HG03378 (cell line): Measurements from ENCODE around the gene CLEC18B.
"Not testable (repeated sequence)": the region's sequence is repeated elsewhere in the genome, so short reads cannot be mapped to it uniquely, and the experiment has no call there.

Experiments
- ATAC-seq: cut with Tn5 transposase; IDR thresholded peaks from one replicate; pipeline ENCODE4 v1.9.1; 2021; ENCODE audit warnings: mild to moderate bottlenecking, moderate library complexity; ENCODE audit not compliant: unreplicated experiment

The CLEC18B gene

DNA sequence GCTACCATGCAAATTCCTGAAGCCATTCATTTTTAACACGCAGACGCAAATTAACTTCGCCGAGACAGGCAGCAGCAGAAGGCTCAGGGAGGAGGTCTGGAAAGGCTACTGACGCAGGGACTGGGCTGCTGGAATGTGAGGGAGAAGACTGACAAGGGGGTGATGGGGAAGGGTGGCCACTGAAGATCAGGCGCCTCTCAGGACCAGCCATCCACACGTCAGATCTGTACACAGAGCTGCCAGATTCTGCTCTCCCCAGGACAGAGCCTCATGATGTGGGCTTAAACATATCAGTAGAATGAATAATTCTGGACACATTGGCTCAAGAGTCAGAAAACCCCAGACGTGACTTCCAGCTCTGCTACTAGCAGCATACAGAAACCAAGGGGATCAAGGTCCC, 25.6 kb upstream of the CLEC18B start:
- ATAC-seq = no peak

DNA sequence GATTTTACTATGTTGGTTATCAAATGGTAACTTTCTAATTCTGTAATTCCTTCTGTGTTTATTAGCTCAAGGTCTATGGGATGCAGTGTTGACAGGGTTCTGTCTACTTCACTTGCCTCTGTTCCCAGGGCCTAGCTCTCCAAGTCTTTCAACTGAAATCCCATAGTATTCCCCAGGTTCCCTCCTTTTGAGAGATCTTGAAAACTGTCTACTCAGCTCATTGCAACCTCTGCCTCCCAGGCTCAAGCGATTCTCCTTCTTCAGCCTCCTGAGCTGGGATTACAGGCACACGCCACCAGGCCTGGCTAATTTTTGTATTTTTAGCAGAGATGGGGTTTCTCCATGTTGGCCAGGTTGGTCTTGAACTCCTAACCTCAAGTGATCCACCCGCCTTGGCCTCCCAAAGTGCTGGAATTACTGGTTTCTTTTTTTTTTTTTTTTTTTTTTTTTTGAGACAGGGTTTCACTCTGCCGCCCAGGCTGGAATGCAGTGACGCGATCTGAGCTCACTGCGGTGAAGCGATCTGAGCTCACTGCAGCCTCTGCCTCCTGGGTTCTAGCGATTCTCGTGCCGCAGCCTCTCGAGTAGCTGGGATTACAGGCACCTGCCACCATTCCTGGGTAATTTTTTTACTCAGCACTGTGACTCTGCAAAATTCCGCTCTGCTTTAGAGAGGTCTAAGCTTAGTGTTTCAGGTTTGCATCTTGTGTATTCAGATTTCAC, 22.5 kb upstream of the CLEC18B start:
- not testable (repeated sequence) for ATAC-seq

DNA sequence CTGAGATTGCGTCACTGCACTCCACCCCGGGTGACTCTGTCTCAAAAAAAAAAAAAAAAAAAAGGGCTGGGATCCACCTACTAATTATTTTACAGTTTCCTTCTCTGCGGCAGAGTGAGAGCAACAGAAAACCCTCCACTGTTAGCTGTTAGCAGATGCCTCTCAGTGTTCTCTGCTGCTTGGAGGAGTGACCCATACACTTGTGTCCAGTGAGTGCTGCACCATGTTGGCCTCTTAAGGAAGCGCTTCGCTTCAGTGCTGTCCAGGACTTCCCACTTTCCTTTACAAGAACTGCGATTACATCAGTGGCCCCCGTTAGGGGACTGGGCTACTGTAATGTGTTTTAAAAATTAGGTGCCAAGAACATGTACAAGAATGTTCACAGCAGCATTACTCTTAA, 18.4 kb upstream of the CLEC18B start:
- ATAC-seq = no peak

DNA sequence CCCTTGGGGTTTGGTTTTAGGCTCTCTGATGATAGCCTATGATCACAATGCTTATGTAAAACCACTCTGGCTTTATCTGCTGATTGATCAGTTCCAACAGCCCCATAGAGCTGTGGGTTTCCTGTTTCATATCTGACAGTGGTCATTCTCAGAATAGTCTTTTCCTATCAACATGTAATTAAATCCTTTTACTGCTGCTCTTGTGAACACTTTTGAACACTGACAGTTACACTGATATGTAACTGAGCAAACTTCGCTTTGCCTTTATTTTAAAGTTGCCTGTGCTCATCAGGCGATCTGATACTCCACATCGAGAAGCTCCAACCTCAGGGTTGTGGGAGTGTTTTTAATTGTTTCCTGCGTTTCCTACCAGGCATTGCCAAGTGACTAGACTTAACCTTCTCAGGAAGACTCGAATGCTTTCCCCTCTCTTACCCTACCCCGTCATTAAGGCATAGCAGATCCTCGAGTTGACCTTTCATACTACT, 17.3 kb upstream of the CLEC18B start:
- no peak for ATAC-seq

DNA sequence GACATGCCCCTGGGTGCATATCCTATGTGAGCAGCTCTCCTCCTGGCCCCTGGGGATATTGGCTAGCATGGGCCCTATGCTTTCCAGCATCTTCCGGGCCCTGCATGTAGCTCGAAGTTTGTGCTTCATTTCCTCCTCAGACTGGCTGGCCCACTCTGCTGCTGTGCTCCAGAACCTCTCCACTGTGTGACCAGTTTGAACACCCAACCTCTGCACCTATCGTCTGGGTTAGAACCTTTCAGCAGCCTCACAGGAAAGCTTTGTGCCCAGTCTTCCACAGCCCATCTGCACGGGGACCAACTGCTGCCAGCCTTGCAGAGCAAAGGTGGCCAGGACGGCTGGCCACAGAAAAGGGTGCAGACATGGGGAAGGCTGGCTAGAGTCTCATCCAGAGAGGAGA, 10.2 kb upstream of the CLEC18B start:
- ATAC-seq = no peak

DNA sequence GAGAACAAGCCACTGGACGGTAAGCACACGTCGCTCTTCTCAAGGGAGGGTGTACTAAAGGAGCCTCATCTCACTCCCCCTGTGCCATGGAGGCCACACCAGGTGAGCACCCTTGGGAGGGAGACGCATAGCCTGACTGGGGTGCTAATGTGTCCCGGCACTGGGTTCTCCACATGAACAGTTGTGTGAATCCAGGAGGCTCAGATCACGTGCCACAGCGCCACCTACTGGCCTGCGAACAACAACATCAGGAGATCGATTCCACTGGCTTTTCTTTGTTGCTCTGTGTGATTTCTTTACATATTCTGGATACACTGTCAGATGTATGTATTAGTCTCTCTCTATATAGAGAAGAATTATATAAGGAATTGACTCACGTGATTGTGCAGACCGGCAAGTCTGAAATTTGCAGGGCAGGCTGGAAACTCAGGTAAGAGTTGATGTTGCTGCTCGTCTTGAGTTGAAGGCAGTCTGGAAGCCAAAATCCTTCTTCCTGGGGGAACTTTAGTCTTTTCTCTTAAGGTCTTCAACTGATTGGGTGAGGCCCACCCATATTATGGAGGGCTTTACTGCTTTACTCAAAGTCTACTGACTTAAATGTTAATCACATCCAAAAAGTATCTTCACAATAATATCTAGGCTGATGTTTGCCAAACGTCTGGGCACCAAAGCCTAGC, 8.9 kb upstream of the CLEC18B start:
- peak; percentile 47 for ATAC-seq

DNA sequence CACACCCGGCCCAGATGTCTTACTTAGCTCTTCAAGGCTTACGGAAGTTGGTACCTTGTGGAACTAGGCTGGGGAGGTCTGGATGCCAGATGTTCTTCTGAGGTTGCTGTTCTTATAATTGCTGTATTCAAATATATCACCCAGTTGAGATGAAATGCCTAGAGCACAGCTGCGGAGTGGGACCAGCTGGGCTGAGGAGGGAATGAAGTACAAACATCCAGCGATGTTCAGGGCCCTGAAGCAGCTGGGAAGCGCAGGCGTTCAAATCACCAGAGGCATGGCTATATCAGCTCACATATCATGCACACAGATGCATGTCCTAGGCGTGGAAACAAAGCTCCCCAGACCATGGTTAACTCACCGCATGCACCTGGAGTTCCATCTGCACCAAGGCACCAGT, 7.2 kb upstream of the CLEC18B start:
- not testable (repeated sequence) for ATAC-seq

DNA sequence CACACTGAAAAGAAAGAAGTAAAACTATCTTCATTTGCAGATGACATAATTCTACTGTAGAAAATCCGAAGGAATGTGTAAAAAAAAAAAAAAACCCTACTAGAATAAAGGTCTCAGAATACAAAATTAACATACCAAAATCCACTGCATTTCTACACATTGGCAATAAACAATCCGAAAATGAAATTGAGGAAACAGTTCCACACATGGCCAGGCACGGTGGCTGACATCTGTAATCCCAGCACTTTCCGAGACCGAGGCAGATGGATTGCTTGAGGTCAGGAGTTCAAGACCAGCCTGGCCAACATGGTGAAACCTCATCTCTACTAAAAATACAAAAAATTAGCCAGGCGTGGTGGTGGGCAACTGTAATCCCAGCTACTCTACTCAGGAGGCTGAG, 4.5 kb upstream of the CLEC18B start:
- not testable (repeated sequence) for ATAC-seq

DNA sequence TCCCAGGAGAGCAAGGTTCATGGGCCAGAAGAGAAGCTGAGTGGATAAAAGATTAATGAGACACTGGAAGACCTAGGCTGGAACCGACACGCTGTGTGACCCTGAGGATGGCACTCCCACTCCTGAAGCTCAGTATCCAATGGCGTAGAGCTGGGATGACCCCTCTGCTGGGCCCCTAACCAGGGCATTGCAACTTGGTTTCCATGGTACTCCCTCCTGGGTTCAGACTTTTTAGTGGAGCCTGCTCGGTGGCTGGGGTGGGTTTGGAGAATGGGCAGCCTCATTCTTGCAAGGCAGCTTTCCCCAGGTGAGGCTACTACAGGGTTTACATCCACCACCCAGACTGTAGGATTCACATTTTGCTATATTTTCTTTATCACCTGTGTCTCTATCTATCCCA, 2.4 kb upstream of the CLEC18B start:
- not testable (repeated sequence) for ATAC-seq

DNA sequence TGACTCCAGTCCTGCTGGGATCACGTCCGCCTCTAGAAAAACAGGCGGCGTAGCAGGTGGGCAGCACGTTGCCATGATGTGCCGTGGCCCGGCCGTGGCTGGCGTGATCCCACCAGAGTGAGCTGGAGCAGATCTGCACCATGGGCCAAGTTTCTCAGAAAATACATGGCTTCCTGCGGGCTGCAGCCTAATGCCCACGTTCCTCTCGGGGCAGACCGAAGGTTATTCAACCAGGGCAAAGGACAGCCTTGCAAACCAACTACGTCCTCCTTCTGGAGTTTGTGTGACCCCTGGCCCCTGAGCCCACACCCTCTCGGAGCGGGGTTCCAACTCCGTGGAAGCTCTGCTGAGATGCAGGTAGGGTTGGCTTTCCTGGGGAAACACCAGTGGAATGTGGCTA, 808 bp upstream of the CLEC18B start:
- ATAC-seq = not testable (repeated sequence)

DNA sequence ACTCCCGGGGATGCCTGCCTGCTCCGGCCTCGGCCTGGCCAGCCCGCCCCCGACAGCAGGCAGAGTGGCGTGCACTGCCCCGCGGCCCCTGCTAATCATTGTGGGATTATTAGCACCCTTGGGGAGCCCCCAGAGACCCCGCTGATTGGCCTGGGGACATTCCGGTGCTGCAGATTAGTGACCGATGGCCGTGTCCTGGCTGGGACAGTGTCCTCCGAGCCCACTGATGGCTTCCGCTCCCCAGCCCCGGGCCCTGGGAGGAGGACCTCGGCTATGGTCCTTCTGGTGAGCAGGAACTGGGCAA, 156 bp upstream of the CLEC18B start:
- not testable (repeated sequence) for ATAC-seq

DNA sequence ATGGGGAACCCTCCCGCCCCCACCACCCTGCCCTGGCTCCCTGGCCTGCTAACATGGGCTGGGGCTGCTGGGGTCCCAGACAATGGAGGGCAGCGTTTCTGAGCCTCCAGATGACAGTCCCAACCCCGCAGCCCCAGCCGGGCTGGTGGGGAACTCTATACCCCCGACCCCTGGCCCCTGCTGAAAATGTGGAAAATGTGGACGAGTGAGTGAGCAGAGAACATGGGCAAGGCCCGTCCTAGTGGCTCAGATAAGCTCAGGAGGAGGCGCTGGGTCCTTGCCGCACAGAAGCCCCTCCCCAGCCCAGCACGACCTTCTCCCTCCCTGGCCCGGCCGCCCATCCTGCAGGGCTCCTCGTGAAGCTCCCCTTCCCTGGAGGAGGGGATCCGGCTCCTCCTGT, 1.5 kb downstream of the CLEC18B start:
- not testable (repeated sequence) for ATAC-seq

DNA sequence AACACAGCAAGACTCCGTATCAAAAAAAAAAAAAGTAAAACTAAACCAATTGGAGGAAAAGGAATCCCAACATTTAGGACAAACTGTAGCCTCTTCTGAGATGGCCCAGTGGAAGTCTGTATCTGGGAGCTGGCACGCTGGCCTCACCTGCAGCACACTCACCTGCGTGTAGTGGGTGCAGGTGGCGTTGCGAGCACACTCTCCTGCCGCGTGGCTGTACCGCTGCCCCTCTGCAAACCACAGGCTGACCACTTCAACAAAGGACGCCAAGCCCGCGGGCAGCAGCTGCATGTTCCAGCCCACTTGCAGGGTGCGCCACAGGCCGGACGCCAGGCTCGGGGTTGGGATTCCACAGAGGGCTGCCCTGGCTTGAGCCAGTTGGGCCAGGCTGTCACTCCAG, 3.4 kb downstream of the CLEC18B start:
- not testable (repeated sequence) for ATAC-seq

DNA sequence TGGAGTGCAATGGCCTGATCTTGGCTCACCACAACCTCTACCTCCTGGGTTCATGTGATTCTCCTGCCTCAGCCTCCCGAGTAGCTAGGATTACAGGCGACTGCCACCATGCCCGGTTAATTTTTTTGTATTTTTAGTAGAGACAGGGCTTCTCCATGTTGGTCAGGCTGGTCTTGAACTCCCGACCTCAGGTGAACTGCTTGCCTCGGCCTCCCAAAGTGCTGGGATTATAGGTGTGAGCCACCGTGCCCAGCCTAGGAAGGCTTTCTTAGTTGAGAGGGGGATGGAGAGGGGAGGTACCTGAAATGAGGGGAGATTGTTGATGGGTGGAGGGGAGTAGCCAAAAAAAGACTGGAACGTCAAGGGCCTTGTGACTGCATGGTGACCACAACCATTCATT, 7.4 kb downstream of the CLEC18B start:
- not testable (repeated sequence) for ATAC-seq

DNA sequence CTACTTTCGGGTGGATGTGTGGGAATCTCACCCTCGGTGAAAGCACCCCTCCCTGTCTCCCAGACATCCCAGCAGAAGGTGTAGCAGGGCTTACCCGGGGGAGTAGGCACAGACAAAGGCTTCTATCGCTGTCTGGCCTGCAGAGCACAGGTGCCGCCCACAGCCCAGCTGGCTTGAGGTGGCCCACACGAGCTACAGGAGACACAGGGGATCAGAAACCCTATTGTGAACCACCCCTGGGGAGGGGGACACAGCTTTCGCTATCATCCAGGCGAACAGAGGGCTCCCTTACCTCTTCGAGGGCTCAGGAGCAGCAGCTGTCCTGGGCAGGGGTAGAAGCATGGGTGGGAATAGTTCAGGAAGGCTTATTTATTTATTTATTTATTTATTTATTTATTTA, 7.8 kb downstream of the CLEC18B start:
- not testable (repeated sequence) for ATAC-seq

DNA sequence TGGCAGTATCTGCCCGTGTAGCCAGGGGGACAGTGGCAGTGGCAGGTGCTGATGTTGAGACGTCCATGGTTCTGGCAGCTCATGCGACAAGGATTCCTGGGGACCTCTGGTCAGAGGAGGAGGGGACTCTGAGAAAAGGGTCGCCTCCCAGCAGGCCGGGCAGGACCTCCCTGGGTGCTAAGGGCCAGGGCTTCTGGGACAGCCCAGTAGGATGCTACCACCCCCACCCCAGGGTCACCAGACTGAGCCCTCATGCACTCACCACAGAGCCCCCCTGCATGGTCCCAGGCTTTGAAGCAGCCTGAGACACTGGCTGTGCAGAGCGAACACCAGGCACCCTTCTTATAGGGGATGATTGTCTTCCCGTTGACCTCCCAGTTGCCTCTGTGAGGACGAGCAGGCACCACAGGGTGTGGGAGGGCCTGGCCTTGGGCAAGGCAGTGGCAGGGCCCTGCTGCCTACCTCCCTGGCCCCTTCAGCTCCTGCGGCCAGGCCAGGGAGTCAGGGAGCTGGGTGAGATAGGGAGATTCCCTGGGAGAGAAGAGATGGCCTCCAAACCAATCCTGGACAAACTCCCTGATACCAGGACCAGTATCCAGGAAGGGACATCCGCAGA, 8.4 kb downstream of the CLEC18B start:
- not testable (repeated sequence) for ATAC-seq

DNA sequence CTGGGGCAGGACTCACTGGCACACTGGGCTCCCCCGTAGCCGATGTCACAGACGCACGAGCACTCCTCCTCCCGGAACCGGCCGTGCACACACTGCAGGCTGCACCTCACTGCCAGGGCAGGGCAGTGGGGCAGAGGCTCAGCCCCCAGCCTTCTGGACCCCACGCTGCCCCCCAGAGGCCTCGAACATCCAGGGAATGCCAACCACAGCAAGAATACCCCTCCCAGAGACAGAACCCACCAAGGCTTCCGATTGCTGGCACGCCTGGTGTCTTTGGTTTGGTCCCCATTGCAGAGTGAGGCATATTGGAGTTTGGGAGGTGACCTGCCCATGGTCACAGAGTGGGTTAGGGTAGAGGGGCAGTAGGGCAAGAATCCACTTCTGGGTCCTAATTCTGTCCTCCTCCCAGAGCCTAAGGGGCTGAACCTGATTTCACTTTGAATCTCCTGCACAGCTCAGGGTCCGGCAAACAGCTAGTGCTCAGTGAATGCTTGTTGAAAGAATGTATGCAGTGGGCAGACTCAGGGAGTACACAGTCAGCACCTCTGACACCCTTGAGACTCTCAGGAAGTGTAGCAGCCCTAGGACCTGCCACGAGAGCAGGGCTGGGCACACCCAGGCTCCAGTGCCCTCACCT, 9.0 kb downstream of the CLEC18B start:
- ATAC-seq = not testable (repeated sequence)

DNA sequence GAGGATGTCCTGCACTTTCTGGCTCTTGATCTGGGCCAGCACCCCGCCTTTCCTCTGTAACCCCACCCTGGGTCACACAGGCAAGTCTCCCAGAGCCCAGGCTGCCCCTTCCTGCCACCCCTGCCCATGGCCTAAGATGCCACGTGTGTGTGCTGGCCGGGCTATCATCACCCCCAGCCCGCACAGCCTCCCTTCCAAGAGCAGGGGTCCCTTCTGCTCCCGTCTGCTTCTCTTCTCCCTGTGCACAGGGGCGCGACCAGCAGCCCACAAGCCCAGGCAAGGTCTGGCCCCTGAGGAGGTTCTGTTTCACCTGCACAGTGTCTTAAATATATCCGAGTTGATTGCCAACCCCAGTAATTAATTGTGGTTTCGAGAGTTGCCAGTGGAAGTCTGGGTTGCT, 10.3 kb downstream of the CLEC18B start:
- ATAC-seq = not testable (repeated sequence)

DNA sequence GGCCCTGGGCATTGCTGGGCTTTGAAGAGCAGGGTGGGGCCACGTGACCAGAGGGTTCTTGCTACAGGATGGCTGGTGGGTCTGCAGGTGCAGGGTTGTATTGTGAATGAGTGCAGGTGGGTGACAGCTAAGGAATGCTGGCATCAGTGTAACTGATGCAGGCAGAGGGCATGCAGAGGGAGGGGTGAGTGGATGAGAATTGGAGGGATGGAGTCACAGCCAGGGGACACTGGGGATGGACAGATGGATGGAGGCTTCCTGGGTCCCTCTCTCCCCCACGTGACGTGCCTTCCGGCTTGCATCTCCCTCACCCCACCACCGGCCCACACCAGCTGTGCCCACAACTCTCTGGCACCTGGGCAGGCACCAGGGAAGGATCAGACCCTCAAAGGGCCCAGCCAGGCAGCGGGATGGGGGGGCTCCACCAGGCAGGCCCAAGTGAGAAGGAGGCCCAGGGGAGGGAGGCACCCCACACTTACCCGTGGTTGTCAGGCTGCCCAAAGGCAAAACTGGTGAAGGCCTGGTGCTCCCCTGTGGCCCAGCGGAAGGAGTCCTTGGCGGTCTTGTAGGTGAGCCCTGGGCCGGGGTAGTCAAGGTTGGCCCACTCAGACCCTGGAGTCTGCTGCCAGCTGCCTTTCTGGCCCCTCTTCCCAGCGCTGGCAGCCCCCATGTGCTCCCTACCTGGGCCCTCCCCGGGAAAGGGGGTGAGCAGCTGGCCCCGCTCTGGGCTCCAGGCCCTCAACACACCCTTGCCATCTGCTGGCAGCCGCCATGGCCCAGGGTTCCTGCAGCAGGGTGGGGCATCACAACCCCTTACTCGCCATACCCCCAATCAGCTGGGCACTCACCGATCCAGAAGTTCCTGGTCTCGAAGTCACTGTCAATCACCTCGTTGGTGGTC, 11.0 kb downstream of the CLEC18B start:
- not testable (repeated sequence) for ATAC-seq

DNA sequence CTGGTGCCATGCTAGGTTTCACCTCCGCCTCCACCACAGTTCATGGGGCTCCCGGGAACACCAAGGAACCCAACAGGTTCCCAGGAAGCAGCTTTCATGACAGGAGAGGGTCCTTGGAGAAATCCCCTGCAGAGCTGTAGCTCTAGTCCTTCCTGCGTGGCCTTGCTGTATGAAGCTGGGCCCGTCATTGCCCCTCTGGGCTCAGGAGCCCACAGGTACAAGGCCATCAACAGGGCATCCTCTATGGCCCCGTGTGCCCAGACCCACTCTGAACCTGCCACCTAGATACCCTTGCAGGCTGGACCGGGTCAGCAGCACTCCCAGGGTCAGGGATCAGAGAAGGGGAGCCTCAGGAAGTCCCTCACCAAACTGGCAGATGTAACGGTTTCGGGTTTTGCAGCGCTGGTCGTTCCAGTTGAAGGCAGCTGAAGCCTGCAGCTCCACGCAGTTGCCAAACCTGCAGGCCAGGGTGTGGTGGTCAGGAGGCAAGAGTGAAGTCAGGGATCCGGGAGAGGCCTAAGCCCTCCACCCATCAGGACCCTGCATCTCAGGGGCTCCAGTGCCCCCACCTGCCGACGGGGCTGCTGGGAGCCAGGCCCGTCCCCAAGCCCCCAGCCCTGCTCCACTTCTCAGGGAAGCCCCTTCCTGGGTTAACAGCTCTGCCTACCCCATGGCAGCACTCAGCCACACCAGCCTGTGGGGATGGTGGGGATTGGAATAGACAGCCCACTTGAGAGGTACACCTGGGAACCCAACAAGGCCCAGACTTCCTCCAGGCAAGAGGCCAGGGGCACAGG, 11.9 kb downstream of the CLEC18B start:
- not testable (repeated sequence) for ATAC-seq
